Bronchial epithelial cell (primary cell): ENCODE measurements around the gene REEP3. TPM values are rescaled to one million over a fixed set of nuclear protein-coding genes. Genes with fewer than 3 reads are reported as not detected.

Experiments
- DNase-seq: peaks from one replicate; pipeline ENCODE4 v3.0.0-alpha.2; 2010; ENCODE audit warnings: low read depth
- FAIRE-seq: peaks from 2 replicates; lab custom pipeline; 2011; peaks lifted over from hg19 to GRCh38; lab: Jason Lieb, UNC
- H3K27me3 ChIP-seq: 2 replicates; pipeline ENCODE4 v1.5.1; 2011; ENCODE audit warnings: low read length; ENCODE audit not compliant: control insufficient read depth, insufficient read depth
- H3K36me3 ChIP-seq: 2 replicates; pipeline ENCODE4 v1.5.1; 2011; ENCODE audit warnings: low read length; ENCODE audit not compliant: control insufficient read depth, insufficient read depth
- H3K4me3 ChIP-seq: 2 replicates; pipeline ENCODE4 v1.5.1; 2011; ENCODE audit warnings: mild to moderate bottlenecking, low read depth, low read length, control low read depth
- total RNA-seq: library from RNA; depleted of rRNA; stranded (reverse); fragments of >200 nt; gene quantifications from 2 replicates; pipeline ENCODE4 v1.2.1, GENCODE V29; 2014
- TF ChIP-seq, protein P1 (sequence below): IDR thresholded peaks from 2 replicates; pipeline ENCODE4 v1.5.1; 2011; ENCODE audit warnings: mild to moderate bottlenecking, moderate library complexity, low read length, control low read depth, inconsistent platforms; ENCODE audit not compliant: insufficient read depth, severe bottlenecking

The REEP3 gene
- total RNA-seq, 1 donor from 2014 or later, result 52.1 TPM

DNA sequence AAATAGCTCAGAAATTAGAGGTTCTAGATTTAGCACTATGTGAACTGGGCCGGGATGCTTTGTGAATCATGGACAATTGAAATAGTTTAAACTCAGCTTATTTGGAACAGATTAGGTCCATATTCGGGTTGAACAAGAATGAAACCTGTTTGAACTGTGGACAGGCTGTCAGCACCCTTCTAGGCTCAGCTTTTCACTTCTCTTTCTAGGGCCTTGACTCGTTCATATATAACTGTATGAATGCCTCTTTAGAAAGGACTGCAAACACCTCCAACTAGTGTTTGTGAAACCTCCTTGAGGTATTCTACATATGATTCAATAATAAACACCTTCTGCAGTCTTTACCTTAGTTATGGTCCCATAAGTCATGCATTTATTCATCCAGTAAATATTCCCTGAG, 115.6 kb downstream of the REEP3 start:
- FAIRE-seq (no peak), DNase-seq (no peak)
- H3K4me3 ChIP-seq, result no peak overlapping the region
- TF ChIP-seq, protein P1, sequence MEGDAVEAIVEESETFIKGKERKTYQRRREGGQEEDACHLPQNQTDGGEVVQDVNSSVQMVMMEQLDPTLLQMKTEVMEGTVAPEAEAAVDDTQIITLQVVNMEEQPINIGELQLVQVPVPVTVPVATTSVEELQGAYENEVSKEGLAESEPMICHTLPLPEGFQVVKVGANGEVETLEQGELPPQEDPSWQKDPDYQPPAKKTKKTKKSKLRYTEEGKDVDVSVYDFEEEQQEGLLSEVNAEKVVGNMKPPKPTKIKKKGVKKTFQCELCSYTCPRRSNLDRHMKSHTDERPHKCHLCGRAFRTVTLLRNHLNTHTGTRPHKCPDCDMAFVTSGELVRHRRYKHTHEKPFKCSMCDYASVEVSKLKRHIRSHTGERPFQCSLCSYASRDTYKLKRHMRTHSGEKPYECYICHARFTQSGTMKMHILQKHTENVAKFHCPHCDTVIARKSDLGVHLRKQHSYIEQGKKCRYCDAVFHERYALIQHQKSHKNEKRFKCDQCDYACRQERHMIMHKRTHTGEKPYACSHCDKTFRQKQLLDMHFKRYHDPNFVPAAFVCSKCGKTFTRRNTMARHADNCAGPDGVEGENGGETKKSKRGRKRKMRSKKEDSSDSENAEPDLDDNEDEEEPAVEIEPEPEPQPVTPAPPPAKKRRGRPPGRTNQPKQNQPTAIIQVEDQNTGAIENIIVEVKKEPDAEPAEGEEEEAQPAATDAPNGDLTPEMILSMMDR, result no peak
- no peaks in the 10 kb centered on the region for H3K27me3 ChIP-seq
- H3K36me3 ChIP-seq, result no peaks in the 10 kb centered on the region

DNA sequence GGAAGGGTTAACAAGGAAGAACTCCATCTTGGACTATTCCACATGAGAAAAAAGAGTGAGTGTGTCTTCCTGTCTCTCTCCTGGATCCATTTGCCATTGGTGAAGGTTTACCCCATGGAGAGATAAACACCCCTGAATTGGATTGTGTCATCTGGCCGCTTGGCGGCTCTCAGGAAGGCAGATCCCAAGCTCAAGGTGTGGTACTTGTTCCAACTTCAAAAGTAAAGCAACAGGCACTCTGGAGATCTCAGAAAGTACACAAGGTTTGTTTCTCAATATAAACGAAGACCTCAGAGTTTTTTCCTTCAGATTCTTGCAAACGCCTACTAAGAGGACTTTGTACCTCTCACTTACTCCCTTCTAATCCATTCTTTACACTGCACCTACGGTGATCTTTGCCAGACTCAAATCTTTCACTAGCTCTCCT, 116.7 kb downstream of the REEP3 start:
- no peaks in the 10 kb centered on the region for H3K27me3 ChIP-seq
- FAIRE-seq (no peak), DNase-seq (no peak)
- H3K4me3 ChIP-seq, result no peak overlapping the region
- TF ChIP-seq, protein P1, result no peak
- no peaks in the 10 kb centered on the region for H3K36me3 ChIP-seq

DNA sequence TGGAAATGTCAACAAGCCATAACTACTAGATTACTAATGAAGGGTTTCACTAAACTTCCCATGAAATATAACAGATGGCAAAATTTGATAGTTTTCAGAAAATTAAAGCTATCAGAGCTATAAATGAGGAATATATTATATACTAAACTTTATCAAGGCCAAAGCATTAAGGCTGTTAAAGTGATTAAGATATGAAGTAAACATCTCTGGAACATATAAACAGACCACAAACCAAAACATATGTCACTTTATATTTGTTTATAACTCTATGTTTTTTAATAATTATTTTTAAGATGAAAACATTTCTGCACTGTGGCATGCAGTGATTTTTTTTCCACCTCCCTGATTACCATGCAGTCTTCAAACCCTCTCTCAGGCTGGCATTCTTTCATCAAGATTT, 120.2 kb downstream of the REEP3 start:
- Histone ChIP-seq H3K4me3 (no peak overlapping the region), H3K36me3 (no peaks in the 10 kb centered on the region), H3K27me3 (no peaks in the 10 kb centered on the region)
- FAIRE-seq, result no peak
- no peak for DNase-seq
- TF ChIP-seq, protein P1, result no peak

DNA sequence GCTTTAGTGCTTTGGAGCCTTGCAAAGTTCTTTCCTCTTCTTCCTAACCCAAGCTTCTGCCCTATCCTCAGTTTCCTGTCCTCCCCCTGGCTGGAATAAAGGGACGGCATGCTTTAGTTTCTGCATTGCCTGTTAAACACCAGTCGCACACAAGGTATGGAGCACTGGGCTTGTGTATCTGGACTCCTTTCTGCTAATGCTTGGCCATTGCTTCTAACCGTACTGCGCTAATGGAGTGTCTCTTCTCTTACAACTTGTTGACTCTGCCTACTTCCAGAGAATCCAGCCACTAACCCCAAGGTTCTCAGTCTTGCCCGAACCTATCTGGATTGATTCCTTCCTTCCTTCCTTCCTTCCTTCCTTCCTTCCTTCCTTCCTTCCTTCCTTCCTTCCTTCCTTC, 120.6 kb downstream of the REEP3 start:
- no peaks in the 10 kb centered on the region for H3K36me3 ChIP-seq
- no peaks in the 10 kb centered on the region for H3K27me3 ChIP-seq
- no peak overlapping the region for H3K4me3 ChIP-seq
- FAIRE-seq (no peak), DNase-seq (no peak)
- TF ChIP-seq, protein P1, result no peak

DNA sequence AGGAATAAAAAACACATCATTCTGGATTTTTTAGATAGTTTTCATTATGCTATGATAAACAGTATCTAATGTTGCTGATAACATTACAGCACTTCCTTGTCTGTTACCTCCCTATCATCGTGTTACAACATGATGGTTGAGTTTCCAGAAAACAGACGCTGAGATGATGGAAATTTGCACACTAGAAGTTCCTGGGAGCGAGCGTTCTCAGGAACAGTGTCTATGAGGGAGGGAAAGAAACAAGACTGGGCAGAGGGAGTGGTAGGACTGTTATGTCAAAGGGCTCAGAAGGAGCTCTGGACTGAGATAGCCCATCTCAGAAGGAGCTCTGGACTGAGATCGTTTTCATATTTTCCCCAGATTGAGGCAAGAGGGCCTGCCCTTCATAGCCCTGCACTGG, 121.6 kb downstream of the REEP3 start:
- TF ChIP-seq, protein P1, result no peak
- no peak for DNase-seq
- no peak for FAIRE-seq
- Histone ChIP-seq H3K36me3 (no peaks in the 10 kb centered on the region), H3K27me3 (no peaks in the 10 kb centered on the region), H3K4me3 (no peak overlapping the region)

DNA sequence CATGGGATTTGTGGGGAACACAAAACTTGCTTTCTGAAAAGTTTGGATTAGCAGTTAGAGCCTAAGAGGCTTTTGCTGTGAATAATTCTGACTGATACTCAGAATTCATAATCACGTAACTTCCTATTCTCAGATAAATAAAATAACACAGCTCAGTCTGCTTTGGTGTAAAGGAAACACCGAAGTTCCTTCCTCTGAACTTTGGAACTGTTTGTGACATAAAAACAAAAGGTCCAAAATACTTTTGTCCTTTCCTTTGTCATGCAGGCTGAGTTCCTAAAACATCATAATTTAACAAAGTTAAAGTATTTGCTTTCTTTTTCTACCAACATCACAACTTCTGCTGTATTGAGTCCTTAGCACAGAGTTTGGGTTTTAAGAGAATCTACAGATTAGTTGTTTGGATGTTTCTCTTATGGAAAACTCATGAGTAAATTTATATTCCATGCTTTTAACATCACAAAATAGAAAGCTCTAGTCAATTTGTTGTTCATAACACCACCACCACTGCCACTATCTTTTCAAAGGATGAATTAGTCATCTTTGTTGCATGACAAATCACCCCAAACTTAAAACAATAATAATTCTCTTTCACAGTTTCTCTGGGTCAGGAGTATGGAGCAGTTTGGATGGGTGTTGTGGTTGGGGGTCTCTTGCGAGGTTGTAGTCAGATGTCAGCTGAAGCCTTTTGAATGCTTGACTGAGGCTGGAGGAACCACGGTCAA, 123.4 kb downstream of the REEP3 start:
- FAIRE-seq (no peak), DNase-seq (no peak)
- H3K4me3 ChIP-seq, result no peak overlapping the region
- H3K36me3 ChIP-seq, result no peaks in the 10 kb centered on the region
- TF ChIP-seq, protein P1, result no peak
- H3K27me3 ChIP-seq, result no peaks in the 10 kb centered on the region
